Cardiac muscle cell (in vitro differentiated cells and primary cell): ENCODE results near the gene MMP28. TPM values are rescaled to one million over a fixed set of nuclear protein-coding genes. Genes with fewer than 3 reads are reported as not detected.

Source experiments
- DNase-seq, 2 donors: peaks; one replicate each; pipeline versions ENCODE4 v3.0.0 to v3.0.0-alpha.2; 2010 to 2017; ENCODE audit warnings: low read depth in 1 of 2, low spot score in 1 of 2
- H3K27ac ChIP-seq: fragments of 200-600 bp; sonication (generic); 2 replicates; pipeline ENCODE4 v1.5.1; 2016
- H3K27me3 ChIP-seq: fragments of 200-600 bp; sonication (generic); 2 replicates; pipeline ENCODE4 v1.6.0; 2016; ENCODE audit warnings: control low read depth
- H3K36me3 ChIP-seq: fragments of 200-600 bp; sonication (generic); 2 replicates; pipeline ENCODE4 v1.5.1; 2016; ENCODE audit warnings: control low read depth
- H3K4me1 ChIP-seq: fragments of 200-600 bp; sonication (generic); 2 replicates; pipeline ENCODE4 v1.8.1; 2017; ENCODE audit warnings: low read depth, mild to moderate bottlenecking, mixed run types
- H3K4me3 ChIP-seq: fragments of 200-600 bp; sonication (generic); 2 replicates; pipeline ENCODE4 v1.5.1; 2016; ENCODE audit warnings: mild to moderate bottlenecking
- H3K9me3 ChIP-seq: fragments of 200-600 bp; sonication (generic); 2 replicates; pipeline ENCODE4 v1.5.1; 2017; ENCODE audit warnings: low read depth, mild to moderate bottlenecking, control low read depth
- polyA plus RNA-seq: library from polyadenylated mRNA; unstranded; fragments of >200 nt; fragmentation: Nextera tagmentation; extraction: Ambion mirVana; gene quantifications from 2 replicates; pipeline ENCODE4 v1.2.1, GENCODE V29; 2016
- total RNA-seq: library from RNA; depleted of rRNA; stranded (reverse); fragments of >200 nt; gene quantifications from 2 replicates; pipeline ENCODE4 v1.2.3, GENCODE V29; 2016
- TF ChIP-seq, protein P1 (sequence below): IDR thresholded peaks from 2 replicates; pipeline ENCODE4 v1.5.1; 2012; ENCODE audit warnings: low read depth, mild to moderate bottlenecking, low read length

The MMP28 gene
- total and polyA plus RNA-seq, 2 experiments from 2014 or later, result 0.84 TPM; not detected in 1

DNA sequence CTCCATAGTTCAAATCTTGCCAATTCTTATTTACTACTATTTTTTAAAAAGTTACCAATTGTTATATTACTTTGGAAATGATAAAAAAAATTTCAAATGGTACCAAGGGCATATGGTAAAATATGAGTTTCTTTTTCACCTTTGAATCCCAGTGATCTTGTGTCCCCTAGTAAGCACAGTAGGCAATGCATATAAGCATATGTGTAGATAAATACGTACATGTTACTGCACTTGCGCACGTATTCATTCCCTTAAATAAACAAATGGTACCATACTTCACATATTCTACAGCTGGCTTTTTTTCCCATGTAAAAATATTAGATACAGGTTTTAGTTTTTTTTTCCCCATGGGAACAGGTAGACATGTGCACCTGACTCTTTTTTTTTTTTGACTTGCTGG is 45.7 kb upstream of the MMP28 start:
- Histone ChIP-seq H3K4me1 (no peaks in the 10 kb centered on the region), H3K4me3 (no peak overlapping the region), H3K27ac (no peak overlapping the region), H3K9me3 (no peaks in the 10 kb centered on the region), H3K36me3 (peaks cover 83% of the 10 kb centered on the region), H3K27me3 (no peaks in the 10 kb centered on the region)
- TF ChIP-seq, protein P1, sequence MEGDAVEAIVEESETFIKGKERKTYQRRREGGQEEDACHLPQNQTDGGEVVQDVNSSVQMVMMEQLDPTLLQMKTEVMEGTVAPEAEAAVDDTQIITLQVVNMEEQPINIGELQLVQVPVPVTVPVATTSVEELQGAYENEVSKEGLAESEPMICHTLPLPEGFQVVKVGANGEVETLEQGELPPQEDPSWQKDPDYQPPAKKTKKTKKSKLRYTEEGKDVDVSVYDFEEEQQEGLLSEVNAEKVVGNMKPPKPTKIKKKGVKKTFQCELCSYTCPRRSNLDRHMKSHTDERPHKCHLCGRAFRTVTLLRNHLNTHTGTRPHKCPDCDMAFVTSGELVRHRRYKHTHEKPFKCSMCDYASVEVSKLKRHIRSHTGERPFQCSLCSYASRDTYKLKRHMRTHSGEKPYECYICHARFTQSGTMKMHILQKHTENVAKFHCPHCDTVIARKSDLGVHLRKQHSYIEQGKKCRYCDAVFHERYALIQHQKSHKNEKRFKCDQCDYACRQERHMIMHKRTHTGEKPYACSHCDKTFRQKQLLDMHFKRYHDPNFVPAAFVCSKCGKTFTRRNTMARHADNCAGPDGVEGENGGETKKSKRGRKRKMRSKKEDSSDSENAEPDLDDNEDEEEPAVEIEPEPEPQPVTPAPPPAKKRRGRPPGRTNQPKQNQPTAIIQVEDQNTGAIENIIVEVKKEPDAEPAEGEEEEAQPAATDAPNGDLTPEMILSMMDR, result no peak
- DNase-seq, result no peak

DNA sequence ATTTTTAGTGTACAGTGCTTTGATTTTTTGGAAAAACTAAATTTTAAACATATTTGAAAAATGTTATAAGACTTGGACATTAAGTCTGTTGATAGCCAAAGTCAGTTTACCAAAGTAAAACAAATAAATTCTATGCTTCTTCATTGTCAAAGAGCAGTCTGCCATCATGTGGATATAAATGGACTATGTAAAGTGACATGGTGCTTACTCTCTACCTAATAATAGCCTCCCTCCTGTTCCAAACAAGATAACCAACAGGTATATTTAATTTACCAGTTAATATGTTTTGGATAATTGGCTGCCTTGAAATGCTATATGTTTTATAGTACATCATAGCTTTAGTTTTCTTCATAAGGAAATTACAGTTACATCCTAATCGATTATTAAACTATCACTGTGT is 29.8 kb upstream of the MMP28 start:
- Histone ChIP-seq H3K27ac (no peak overlapping the region), H3K4me1 (no peaks in the 10 kb centered on the region), H3K4me3 (no peak overlapping the region), H3K36me3 (peaks cover 74% of the 10 kb centered on the region), H3K27me3 (no peaks in the 10 kb centered on the region), H3K9me3 (no peaks in the 10 kb centered on the region)
- TF ChIP-seq, protein P1, result no peak
- no peak for DNase-seq

DNA sequence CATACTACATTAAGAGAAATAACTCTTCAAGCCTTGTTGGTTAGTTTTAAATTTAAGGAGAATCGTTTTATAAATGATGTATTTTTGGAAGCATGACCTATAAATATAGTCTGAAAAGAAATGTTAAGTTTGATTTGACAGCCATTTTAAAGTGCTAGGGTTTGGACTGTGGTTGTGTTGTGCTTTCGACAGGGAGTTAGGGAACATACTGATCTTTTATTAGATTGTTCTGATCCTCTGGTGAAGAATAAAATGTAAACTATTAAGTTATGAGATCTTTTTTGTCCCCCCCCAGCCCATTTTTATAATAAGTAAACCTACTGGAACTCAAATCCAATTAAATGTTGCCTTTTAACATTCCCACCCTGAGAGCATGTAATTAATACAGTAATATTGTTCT is 25.9 kb upstream of the MMP28 start:
- Histone ChIP-seq H3K4me3 (no peak overlapping the region), H3K36me3 (peaks cover 73% of the 10 kb centered on the region), H3K27me3 (no peaks in the 10 kb centered on the region), H3K9me3 (no peaks in the 10 kb centered on the region), H3K27ac (no peak overlapping the region), H3K4me1 (no peaks in the 10 kb centered on the region)
- TF ChIP-seq, protein P1, result no peak
- no peak for DNase-seq

DNA sequence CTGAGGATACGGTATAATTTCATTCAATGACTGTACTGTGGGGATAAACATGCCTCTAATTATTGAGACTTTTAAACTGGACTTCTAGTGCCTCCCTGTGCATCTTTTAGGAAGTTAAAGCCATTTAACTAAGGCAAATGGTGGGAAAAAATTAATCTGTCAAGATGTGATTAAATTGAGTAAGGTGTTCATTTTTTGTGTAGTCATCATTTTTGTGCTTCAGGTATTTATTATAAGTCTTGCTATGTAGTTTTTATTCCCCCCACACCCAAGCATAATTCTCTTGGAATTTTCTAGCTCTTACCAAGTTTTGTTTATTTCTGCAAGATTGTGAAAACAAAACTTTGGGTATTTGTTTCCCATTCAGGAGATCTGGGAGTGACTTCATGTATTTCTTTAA is 24.0 kb upstream of the MMP28 start:
- no peaks in the 10 kb centered on the region for H3K27me3 ChIP-seq
- DNase-seq, result no peak
- H3K9me3 ChIP-seq, result no peaks in the 10 kb centered on the region
- H3K4me3 ChIP-seq, result no peak overlapping the region
- H3K36me3 ChIP-seq, result peaks cover 55% of the 10 kb centered on the region
- TF ChIP-seq, protein P1, result no peak
- no peaks in the 10 kb centered on the region for H3K4me1 ChIP-seq
- H3K27ac ChIP-seq, result no peak overlapping the region

DNA sequence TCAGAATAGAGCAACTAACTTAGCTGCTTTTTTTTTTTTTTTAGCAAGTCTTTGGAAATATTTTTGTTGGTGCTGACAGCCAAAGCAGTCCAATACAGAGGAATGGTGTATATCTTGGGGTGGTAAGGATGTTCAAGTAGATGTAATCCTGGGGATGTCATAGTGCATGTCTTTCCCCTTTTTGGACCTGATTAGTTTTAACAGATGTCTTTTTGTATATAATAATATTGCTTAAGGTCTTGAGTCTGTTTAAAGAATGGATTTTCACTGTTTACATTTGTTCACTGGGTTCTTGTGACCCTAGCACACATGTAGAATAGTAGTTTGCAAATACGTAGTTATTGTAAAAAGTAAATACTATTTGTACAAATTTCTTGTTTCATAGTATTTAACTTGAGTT is 21.8 kb upstream of the MMP28 start:
- TF ChIP-seq, protein P1, result no peak
- Histone ChIP-seq H3K27me3 (no peaks in the 10 kb centered on the region), H3K27ac (no peak overlapping the region), H3K4me3 (no peak overlapping the region), H3K9me3 (no peaks in the 10 kb centered on the region), H3K4me1 (no peaks in the 10 kb centered on the region), H3K36me3 (peaks cover 36% of the 10 kb centered on the region)
- DNase-seq, result no peak

DNA sequence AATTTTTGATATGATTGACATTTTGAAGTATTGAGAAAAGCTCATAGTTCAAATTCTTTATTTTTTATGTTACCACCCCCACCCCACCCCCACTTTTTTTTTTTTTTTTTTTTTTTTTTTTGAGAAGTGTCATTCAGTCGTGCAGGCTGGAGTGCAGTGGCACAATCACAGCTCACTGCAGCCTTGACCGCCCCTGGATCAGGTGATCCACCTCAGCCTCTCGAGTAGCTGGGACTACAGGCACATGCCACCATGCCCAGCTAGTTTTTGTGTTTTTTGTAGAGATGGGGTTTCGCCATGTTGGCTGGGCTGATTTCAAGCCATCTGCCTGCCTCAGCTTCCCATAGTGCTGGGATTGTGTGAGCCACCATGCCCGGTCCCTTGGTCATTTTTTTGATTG is 21.3 kb upstream of the MMP28 start:
- Histone ChIP-seq H3K9me3 (no peaks in the 10 kb centered on the region), H3K4me1 (peaks cover under 1% of the 10 kb centered on the region), H3K36me3 (peaks cover 32% of the 10 kb centered on the region), H3K27ac (no peak overlapping the region), H3K4me3 (no peak overlapping the region), H3K27me3 (no peaks in the 10 kb centered on the region)
- TF ChIP-seq, protein P1, result no peak
- no peak for DNase-seq
